Fibroblast of skin of scalp (primary cell): ENCODE data around the gene KLHL18.
"Not testable (repeated sequence)": the region's sequence is repeated elsewhere in the genome, so short reads cannot be mapped to it uniquely, and the experiment has no call there.

Experiments
- DNase-seq: peaks from one replicate; pipeline ENCODE4 v3.0.0-alpha.2; 2013

Gene KLHL18

GRCh38 chr3:47314056-47314764, 31.5 kb downstream of the KLHL18 start:
- DNase-seq: no peak

- DNase-seq: peak; percentile 22
These were observed 32.4 kb downstream of the KLHL18 start for GRCh38 chr3:47315069-47315647.

GRCh38 chr3:47316151-47316550, 33.4 kb downstream of the KLHL18 start:
- DNase-seq: not testable (repeated sequence)

- peak; percentile 6 for DNase-seq
These were observed 36.2 kb downstream of the KLHL18 start for GRCh38 chr3:47318916-47319315.

- no peak for DNase-seq
These were observed 37.2 kb downstream of the KLHL18 start for GRCh38 chr3:47319956-47320355.

GRCh38 chr3:47323431-47324277, 40.9 kb downstream of the KLHL18 start:
- DNase-seq: peak; percentile 35

- peak; percentile 80 for DNase-seq
These were observed 41.6 kb downstream of the KLHL18 start for GRCh38 chr3:47324278-47324865.

- no peak for DNase-seq
These were observed 51.2 kb downstream of the KLHL18 start for GRCh38 chr3:47333907-47334306.

GRCh38 chr3:47337656-47338055, 54.9 kb downstream of the KLHL18 start:
- DNase-seq: no peak

- no peak for DNase-seq
These were observed 57.2 kb downstream of the KLHL18 start for GRCh38 chr3:47339951-47340350.

- no peak for DNase-seq
These were observed 58.1 kb downstream of the KLHL18 start for GRCh38 chr3:47340866-47341265.

GRCh38 chr3:47342151-47342550, 59.4 kb downstream of the KLHL18 start:
- peak; percentile 45 for DNase-seq

- no peak for DNase-seq
These were observed 60.1 kb downstream of the KLHL18 start for GRCh38 chr3:47342812-47343211.

- DNase-seq: no peak
These were observed 60.8 kb downstream of the KLHL18 start for GRCh38 chr3:47343471-47343971.

- no peak for DNase-seq
These were observed 62.2 kb downstream of the KLHL18 start for GRCh38 chr3:47344971-47345370.

- DNase-seq: peak; percentile 80
These were observed 64.6 kb downstream of the KLHL18 start for GRCh38 chr3:47347217-47347801.

GRCh38 chr3:47348411-47349154, 65.8 kb downstream of the KLHL18 start:
- no peak for DNase-seq

- DNase-seq: no peak
These were observed 72.3 kb downstream of the KLHL18 start for GRCh38 chr3:47355010-47355409.

GRCh38 chr3:47356201-47356600, 73.5 kb downstream of the KLHL18 start:
- no peak for DNase-seq

GRCh38 chr3:47359323-47359722, 76.6 kb downstream of the KLHL18 start:
- no peak for DNase-seq

- not testable (repeated sequence) for DNase-seq
These were observed 77.4 kb downstream of the KLHL18 start for GRCh38 chr3:47360110-47360517.

- no peak for DNase-seq
These were observed 80.0 kb downstream of the KLHL18 start for GRCh38 chr3:47362701-47363100.
